T-cell (primary cell): ENCODE measurements around the gene KIAA1328. TPM values are rescaled to one million over a fixed set of nuclear protein-coding genes. Genes with fewer than 3 reads are reported as not detected.

Experiments
- ATAC-seq, 4 experiments: fragments of 200-7000 bp in 3 of 4; fragments of 150-1000 bp in 1 of 4; cut with Tn5 transposase; replicated peaks in 1 of 4; 1 replicate in 3 of 4; 2 replicates in 1 of 4; pipeline ENCODE4 v1.10.0; 2021; ENCODE audit warnings: moderate library complexity in 3 of 4, mild to moderate bottlenecking in 2 of 4, moderate number of reproducible peaks in 1 of 4
- CTCF ChIA-PET, 2 donors: fragments of 300-600 bp; sonication (Branson Sonifier 250); formaldehyde crosslinking; loops; one replicate each; lab custom pipeline; 2022; ENCODE audit warnings: antibody characterized with exemption in 2 of 2; lab: Charles Lee
- POLR2A ChIA-PET, 2 donors: fragments of 300-600 bp; sonication (Branson Sonifier 250); formaldehyde crosslinking; loops; one replicate each; lab custom pipeline; 2022; ENCODE audit warnings: antibody characterized with exemption in 2 of 2; lab: Charles Lee
- DNase-seq, 35 experiments: peaks; one replicate each; pipeline versions ENCODE4 v3.0.0 to v3.0.0-alpha.2; 2013 to 2023
- H3K27ac ChIP-seq: one replicate; pipeline ENCODE4 v1.5.1; 2013; ENCODE audit warnings: low read length
- H3K27me3 ChIP-seq, 2 experiments: replicated peaks in 1 of 2; 1 replicate in 1 of 2; 2 replicates in 1 of 2; pipeline versions ENCODE4 v1.6.1 to v1.7.0; 2013; ENCODE audit warnings: low read length in 1 of 2, mixed read lengths in 1 of 2; ENCODE audit not compliant: control insufficient read depth in 2 of 2, insufficient read depth in 2 of 2; ENCODE audit errors: extremely low read depth in 1 of 2
- H3K36me3 ChIP-seq, 2 donors: 1 replicate in 1 of 2; 2 replicates in 1 of 2; pipeline versions ENCODE4 v1.6.1 to v1.7.0; 2013; ENCODE audit warnings: low read length in 1 of 2; ENCODE audit not compliant: control insufficient read depth in 2 of 2, insufficient read depth in 1 of 2; ENCODE audit errors: extremely low read depth in 1 of 2
- H3K4me1 ChIP-seq, 2 experiments: 1 replicate in 1 of 2; 2 replicates in 1 of 2; pipeline versions ENCODE4 v1.6.1 to v1.7.0; 2013; ENCODE audit warnings: low read length in 2 of 2, mixed read lengths in 1 of 2; ENCODE audit not compliant: insufficient read depth in 2 of 2, control insufficient read depth in 1 of 2; ENCODE audit errors: extremely low read depth in 1 of 2
- H3K4me3 ChIP-seq, 2 donors: 1 replicate in 1 of 2; 2 replicates in 1 of 2; pipeline versions ENCODE4 v1.5.1 to v1.7.0; 2013; ENCODE audit warnings: mild to moderate bottlenecking in 2 of 2, low read length in 1 of 2, moderate library complexity in 1 of 2; ENCODE audit not compliant: control insufficient read depth in 1 of 2; ENCODE audit errors: extremely low read depth in 1 of 2
- H3K9me3 ChIP-seq: 2 replicates; pipeline ENCODE4 v1.7.0; 2013
- H3K27ac Mint-ChIP-seq, 2 donors: one replicate each; pipeline ENCODE4 v1.8.0; 2020 to 2021; ENCODE audit warnings: mild to moderate bottlenecking in 2 of 2, mixed read lengths in 2 of 2
- H3K27me3 Mint-ChIP-seq, 2 donors: one replicate each; pipeline ENCODE4 v1.8.0; 2021 to 2022; ENCODE audit warnings: mixed read lengths in 2 of 2
- H3K36me3 Mint-ChIP-seq: one replicate; pipeline ENCODE4 v1.8.0; 2021; ENCODE audit warnings: mixed read lengths
- H3K4me1 Mint-ChIP-seq, 3 donors: one replicate each; pipeline ENCODE4 v1.8.0; 2020 to 2022; ENCODE audit warnings: mixed read lengths in 3 of 3, mild to moderate bottlenecking in 1 of 3
- H3K4me3 Mint-ChIP-seq, 3 donors: one replicate each; pipeline ENCODE4 v1.8.0; 2020 to 2022; ENCODE audit warnings: mild to moderate bottlenecking in 3 of 3, mixed read lengths in 3 of 3, moderate library complexity in 3 of 3
- H3K9me3 Mint-ChIP-seq, 3 donors: one replicate each; pipeline ENCODE4 v1.8.0; 2020 to 2022; ENCODE audit warnings: mixed read lengths in 3 of 3
- WGBS: methylation state at CpG from one replicate; pipeline ENCODE4 v1.1.5; 2013; ENCODE audit warnings: missing lambda C conversion rate; ENCODE audit not compliant: insufficient coverage; 5-methylcytosine and 5-hydroxymethylcytosine counted together
- total RNA-seq, 35 experiments: library from RNA in 6 of 35; stranded (reverse) in 6 of 35; fragments of 120-200 nt in 1 of 35; gene quantifications; one replicate each; pipeline versions ENCODE4 v1.2.1 to v1.2.4 and lab custom pipeline; 2013 to 2026

The KIAA1328 gene
- total RNA-seq, 5 donors from 2014 or later (not counting 1 experiment from before 2014, with no cell fraction given), result 10.0 to 17.0 (median 11.5) TPM

- 69% methylated on average over 5 of the region's 5 CpGs for WGBS
- H3K36me3 Mint-ChIP-seq, result no peaks in the 10 kb centered on the region
- H3K27ac Mint-ChIP-seq, result no peak overlapping the region
- peaks cover 23 to 27% of the 10 kb centered on the region in 2 donors for H3K27me3 Mint-ChIP-seq
- ChIA-PET CTCF (no interaction called here), POLR2A (no interaction called here)
- H3K9me3 Mint-ChIP-seq, result no peaks in the 10 kb centered on the region
- no peaks in the 10 kb centered on the region for H3K9me3 ChIP-seq
- peaks cover 2 to 8% (median 4%) of the 10 kb centered on the region in 3 donors for H3K4me1 Mint-ChIP-seq
- no peak overlapping the region for H3K4me3 ChIP-seq
- H3K36me3 ChIP-seq, result no peaks in the 10 kb centered on the region
- no peak overlapping the region for H3K27ac ChIP-seq
- DNase-seq (no peak), ATAC-seq (no peak)
- H3K4me3 Mint-ChIP-seq, result no peak overlapping the region
- H3K4me1 ChIP-seq, result no peaks in the 10 kb centered on the region
- H3K27me3 ChIP-seq, result peaks cover 5 to 49% of the 10 kb centered on the region in 2 experiments
These were observed 430.8 kb downstream of the KIAA1328 start for GRCh38 chr18:37259711-37260110.

- Mint-ChIP-seq H3K36me3 (no peaks in the 10 kb centered on the region), H3K27me3 (peaks cover 19% of the 10 kb centered on the region in 2 donors), H3K4me1 (peaks cover 0 to under 1% (median under 1%) of the 10 kb centered on the region in 3 donors), H3K27ac (no peak overlapping the region), H3K4me3 (no peak overlapping the region), H3K9me3 (peaks cover 0 to 4% (median 0%) of the 10 kb centered on the region in 3 donors)
- ATAC-seq (no peak), DNase-seq (no peak)
- Histone ChIP-seq H3K36me3 (no peaks in the 10 kb centered on the region), H3K9me3 (no peaks in the 10 kb centered on the region), H3K4me1 (no peaks in the 10 kb centered on the region), H3K4me3 (no peak overlapping the region), H3K27ac (no peak overlapping the region), H3K27me3 (peaks cover 5 to 40% of the 10 kb centered on the region in 2 experiments)
- WGBS, result 55% methylated on average over 8 of the region's 10 CpGs
- ChIA-PET POLR2A (no interaction called here), CTCF (no interaction called here)
These were observed 431.6 kb downstream of the KIAA1328 start for GRCh38 chr18:37260367-37261093.

- Histone ChIP-seq H3K4me1 (no peaks in the 10 kb centered on the region), H3K27ac (no peak overlapping the region), H3K9me3 (no peaks in the 10 kb centered on the region), H3K36me3 (no peaks in the 10 kb centered on the region), H3K27me3 (peaks cover 2 to 40% of the 10 kb centered on the region in 2 experiments), H3K4me3 (no peak overlapping the region)
- peaks cover 0 to 4% (median 0%) of the 10 kb centered on the region in 3 donors for H3K9me3 Mint-ChIP-seq
- 92% methylated on average over 9 of the region's 11 CpGs for WGBS
- H3K36me3 Mint-ChIP-seq, result no peaks in the 10 kb centered on the region
- no peaks in the 10 kb centered on the region for H3K4me1 Mint-ChIP-seq
- CTCF ChIA-PET, result no interaction called here
- H3K27ac Mint-ChIP-seq, result no peak overlapping the region
- no peak overlapping the region for H3K4me3 Mint-ChIP-seq
- POLR2A ChIA-PET, result no interaction called here
- DNase-seq (no peak), ATAC-seq (no peak)
- peaks cover 11 to 12% of the 10 kb centered on the region in 2 donors for H3K27me3 Mint-ChIP-seq
These were observed 432.4 kb downstream of the KIAA1328 start for GRCh38 chr18:37261246-37261840.

- H3K27ac Mint-ChIP-seq, result no peak overlapping the region
- no peak for ATAC-seq
These were observed 433.1 kb downstream of the KIAA1328 start for GRCh38 chr18:37261988-37262387.

GRCh38 chr18:37264956-37265355 is 436.0 kb downstream of the KIAA1328 start:
- Mint-ChIP-seq H3K4me1 (no peaks in the 10 kb centered on the region), H3K9me3 (peaks cover 0 to 4% (median 0%) of the 10 kb centered on the region in 3 donors), H3K4me3 (no peak overlapping the region), H3K27ac (no peak overlapping the region), H3K27me3 (peaks cover 4 to 7% of the 10 kb centered on the region in 2 donors), H3K36me3 (no peaks in the 10 kb centered on the region)
- H3K27me3 ChIP-seq, result peaks cover 0 to 25% of the 10 kb centered on the region in 2 experiments
- 79% methylated on average over 8 of the region's 14 CpGs for WGBS
- ChIA-PET POLR2A (no interaction called here), CTCF (no interaction called here)
- H3K4me1 ChIP-seq, result no peaks in the 10 kb centered on the region
- no peak overlapping the region for H3K27ac ChIP-seq
- DNase-seq (no peak), ATAC-seq (no peak)
- no peak overlapping the region for H3K4me3 ChIP-seq
- no peaks in the 10 kb centered on the region for H3K36me3 ChIP-seq
- no peaks in the 10 kb centered on the region for H3K9me3 ChIP-seq

More at GRCh38 chr18:37261988-37262387, 433.1 kb downstream of the KIAA1328 start:
- Histone ChIP-seq H3K36me3 (no peaks in the 10 kb centered on the region), H3K4me3 (no peak overlapping the region), H3K4me1 (no peaks in the 10 kb centered on the region), H3K27ac (no peak overlapping the region), H3K9me3 (no peaks in the 10 kb centered on the region), H3K27me3 (peaks cover 2 to 39% of the 10 kb centered on the region in 2 experiments)
- Mint-ChIP-seq H3K27me3 (peaks cover 8 to 12% of the 10 kb centered on the region in 2 donors), H3K4me3 (no peak overlapping the region), H3K9me3 (peaks cover 0 to 4% (median 0%) of the 10 kb centered on the region in 3 donors), H3K36me3 (no peaks in the 10 kb centered on the region), H3K4me1 (no peaks in the 10 kb centered on the region)
- no peak for DNase-seq
- POLR2A ChIA-PET, result no interaction called here
- WGBS, result 90% methylated on average over 8 of the region's 8 CpGs
- CTCF ChIA-PET, result no interaction called here

- H3K9me3 ChIP-seq, result no peaks in the 10 kb centered on the region
- ChIA-PET CTCF (no interaction called here), POLR2A (no interaction called here)
- H3K4me3 ChIP-seq, result no peak overlapping the region
- no peak overlapping the region for H3K27ac Mint-ChIP-seq
- H3K4me1 Mint-ChIP-seq, result no peaks in the 10 kb centered on the region
- no peak overlapping the region for H3K27ac ChIP-seq
- H3K4me1 ChIP-seq, result no peaks in the 10 kb centered on the region
- no peak overlapping the region for H3K4me3 Mint-ChIP-seq
- H3K9me3 Mint-ChIP-seq, result peaks cover 3 to 7% (median 3%) of the 10 kb centered on the region in 3 donors
- DNase-seq (no peak), ATAC-seq (no peak)
- peaks cover 0 to 25% of the 10 kb centered on the region in 2 experiments for H3K27me3 ChIP-seq
- H3K27me3 Mint-ChIP-seq, result peaks cover 4 to 7% of the 10 kb centered on the region in 2 donors
- WGBS, result 100% methylated on average over 1 of the region's 2 CpGs
- H3K36me3 Mint-ChIP-seq, result no peaks in the 10 kb centered on the region
- H3K36me3 ChIP-seq, result no peaks in the 10 kb centered on the region
These were observed 436.5 kb downstream of the KIAA1328 start for GRCh38 chr18:37265382-37265781.
